GM19099 (cell line): ENCODE results near the gene FIGN.

ENCODE experiments used
- POLR2A ChIP-seq: IDR thresholded peaks from 3 replicates; pipeline ENCODE4 v1.6.1; 2011; ENCODE audit warnings: low read depth; ENCODE audit not compliant: insufficient read length; ENCODE audit errors: extremely low read depth

The FIGN gene

DNA sequence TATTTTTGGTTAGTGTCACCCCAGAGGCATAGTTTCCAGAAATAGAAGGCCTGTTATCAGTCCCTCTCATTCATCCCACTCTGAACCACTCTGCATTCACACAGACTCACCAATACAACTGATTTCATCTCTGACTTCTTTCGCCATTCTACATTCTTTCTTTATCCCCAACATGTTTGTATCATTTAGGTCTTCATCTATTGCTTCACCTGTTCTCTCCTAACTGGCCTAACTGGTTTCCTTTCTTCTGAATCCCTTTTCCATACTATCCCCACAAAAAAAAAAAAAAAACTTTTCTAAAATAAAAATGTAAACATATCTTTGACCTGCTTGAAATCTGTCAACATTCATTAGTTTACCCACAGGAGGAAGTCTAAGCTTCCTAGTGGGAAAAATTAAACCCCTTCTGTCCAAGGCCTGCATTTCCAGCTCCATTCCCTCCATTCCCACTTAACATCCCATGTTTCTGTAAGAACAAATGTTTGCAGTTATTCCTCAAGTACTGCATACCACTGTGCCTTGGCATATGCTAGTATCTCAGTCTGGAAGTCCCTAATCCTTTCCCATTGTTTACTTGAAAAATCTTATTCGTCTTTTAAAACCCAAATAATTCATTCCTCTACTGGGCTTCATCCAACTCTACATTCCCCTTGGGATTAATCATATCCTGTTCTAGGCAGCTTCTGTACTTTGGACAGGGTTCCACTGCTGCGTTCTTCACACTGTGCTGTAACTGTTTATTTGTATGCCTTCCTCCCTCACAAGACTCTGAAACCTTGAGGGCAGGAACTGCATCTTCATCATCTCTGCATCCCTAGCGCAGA is 68.5 kb downstream of the FIGN start:
- TF ChIP-seq POLR2A, result no peak

DNA sequence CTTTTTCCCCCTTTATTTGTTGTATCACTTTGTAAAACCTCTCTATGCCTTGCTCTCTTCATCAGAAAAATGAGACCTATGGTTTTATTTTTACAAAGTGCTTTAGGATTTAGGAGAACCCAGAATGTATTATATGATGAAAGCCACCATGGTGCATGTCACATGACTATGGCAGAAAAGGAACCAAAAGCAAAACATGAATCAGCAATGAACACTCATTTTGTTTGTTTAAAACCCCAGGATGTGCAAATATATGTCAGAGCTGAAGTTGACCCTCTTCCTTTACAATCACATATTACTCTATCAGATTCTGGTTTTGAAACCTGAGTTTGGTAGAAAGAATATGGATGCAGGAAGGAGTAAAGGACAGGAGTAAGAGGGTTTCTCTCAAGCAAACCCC is 70.0 kb downstream of the FIGN start:
- no peak for TF ChIP-seq POLR2A

DNA sequence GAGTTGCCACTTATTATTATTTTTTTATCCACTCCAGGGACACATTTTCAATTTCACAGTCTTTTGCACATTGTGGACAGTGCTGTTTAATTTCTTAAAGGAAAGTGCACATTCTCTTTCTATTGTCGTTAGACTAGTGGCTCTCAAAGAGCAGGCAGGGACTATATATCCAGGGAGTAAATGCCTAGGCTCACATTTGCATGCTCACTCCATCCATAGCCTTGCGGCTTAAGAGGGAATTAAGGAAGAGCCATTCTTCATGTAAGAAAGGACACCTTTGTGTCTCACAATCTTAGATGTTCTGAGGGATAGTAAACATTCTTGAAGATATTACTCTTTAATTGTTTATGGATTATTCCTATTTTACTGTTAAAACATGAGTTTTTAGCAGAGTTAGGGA is 70.8 kb downstream of the FIGN start:
- TF ChIP-seq POLR2A, result no peak

DNA sequence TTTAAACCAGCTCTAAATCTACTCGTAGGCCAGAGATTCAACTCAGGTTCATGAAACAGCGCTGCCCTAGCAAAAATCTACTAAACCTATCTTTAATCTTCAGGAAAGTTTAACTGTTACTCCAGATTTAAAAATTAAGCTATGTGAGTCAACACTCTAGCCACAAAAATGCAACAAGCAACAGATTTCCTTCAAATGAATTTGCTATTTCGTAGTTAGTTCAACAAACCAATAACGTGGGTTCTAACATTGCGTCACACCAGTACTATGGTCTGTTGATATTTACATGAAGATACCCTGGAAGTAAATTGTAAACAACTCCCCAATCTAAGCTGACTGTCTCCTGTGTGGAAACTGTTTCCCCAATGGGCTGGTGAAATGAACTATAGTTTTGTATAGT is 71.2 kb downstream of the FIGN start:
- no peak for TF ChIP-seq POLR2A

DNA sequence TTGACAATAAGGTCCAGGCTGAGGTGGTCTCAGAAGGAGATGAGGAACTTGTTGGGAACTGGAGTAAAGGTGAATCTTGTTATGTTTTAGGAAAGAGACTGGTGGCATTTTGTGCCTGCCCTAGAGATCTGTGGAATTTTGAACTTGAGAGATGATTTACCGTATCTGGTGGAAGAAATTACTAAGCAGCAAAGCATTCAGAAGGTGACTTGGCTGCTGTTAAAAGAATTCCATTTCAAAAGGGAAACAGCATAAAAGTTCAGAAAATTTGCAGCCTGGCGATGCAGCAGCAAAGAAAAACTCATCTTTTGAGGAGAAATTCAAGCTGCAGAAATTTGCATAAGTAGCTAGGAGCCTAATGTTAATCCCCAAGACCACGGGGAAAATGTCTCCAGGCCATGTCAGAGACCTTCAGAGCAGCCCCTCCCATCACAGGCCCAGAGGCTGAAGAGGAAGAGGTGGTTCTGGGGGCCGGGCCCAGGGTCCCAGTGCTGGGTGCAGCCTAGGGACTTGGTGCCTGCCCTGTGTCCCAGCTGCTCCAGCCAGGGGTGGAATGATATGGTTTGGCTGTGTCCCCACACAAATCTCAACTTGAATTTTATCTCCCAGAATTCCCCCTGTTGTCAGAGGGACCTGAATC is 73.5 kb downstream of the FIGN start:
- no peak for TF ChIP-seq POLR2A

DNA sequence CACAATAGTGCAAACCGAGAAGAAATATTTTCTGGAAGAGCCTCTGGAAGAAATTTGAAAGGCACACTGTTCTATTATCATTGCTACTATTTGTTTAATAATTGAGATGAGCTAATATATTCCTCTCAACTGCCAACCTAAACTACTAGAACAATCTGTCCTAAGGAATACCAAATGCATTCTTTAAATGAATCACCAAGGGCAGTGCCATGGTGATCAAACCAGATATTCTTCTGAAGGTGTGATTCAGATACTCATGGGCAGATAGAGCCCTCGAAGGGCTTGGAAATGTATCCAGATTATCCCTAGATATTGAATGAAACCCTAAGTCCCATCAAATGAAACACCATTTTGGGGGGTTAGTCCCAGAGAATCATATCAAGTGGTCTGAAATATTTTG is 76.6 kb downstream of the FIGN start:
- no peak for TF ChIP-seq POLR2A

DNA sequence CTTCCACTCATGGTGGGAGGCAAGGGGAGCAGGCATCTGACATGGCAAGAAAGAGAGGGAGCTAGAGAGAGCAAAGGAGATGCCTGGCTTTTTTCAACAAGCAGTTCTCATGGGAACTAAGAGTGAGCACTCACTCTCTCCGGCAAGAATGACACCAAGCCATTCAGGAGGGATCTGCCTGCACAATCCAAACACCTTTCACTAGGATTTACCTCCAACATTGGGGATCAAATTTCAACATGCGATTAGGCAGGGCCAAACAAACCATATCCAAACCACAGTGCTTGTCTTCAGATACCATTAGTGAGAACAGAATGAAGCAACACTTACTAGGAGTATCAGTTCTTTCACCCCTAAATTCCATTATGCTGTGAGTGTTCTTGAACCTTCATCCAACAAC is 77.3 kb downstream of the FIGN start:
- no peak for TF ChIP-seq POLR2A

DNA sequence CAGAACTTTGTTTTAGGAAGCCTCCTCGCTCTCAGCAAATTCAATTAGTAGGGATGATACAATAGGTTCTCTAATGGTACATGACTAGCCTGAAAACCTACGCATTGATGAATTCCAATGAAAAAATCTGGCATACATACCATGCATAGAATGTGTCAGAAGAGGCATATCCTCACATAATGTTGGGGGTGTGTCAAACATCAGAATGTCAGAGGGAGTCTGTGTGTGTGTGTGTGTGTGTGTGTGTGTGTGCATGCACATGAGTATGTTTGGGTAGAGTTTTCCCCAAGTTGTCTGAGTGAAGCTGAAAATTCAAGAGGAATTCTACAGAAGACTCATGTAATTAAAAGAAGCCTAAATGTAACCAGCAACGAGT is 78.5 kb downstream of the FIGN start:
- TF ChIP-seq POLR2A, result no peak

DNA sequence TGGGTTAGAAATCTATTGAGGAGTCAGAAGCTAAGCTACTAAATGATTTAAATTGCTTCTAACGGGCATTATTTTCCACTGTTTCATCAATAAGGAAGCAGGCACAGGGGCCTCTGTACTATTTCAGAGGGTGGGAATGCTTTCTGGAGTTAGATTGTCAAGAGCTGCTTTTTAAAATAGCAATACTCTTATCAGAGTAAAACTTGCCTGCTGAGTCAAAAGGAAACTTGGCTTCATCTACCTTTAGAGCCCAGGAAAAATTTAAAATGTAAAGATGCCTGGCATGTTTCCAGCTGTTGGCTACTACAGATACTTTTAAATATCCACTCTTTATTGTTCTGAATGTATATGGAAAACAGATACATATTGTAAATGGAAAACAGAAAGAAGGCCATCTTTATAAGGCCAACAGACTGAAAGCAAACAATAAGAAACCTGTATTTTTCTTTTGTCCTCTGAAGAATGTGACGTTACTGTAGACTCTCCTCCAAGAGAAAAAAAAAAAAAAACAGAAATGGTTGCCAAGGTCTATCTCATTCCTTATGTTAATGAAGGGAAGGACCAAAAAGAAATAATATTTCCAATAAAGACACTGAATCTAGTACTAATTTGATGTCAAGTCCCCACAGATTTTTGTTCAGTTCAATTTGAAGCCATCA is 79.1 kb downstream of the FIGN start:
- no peak for TF ChIP-seq POLR2A

DNA sequence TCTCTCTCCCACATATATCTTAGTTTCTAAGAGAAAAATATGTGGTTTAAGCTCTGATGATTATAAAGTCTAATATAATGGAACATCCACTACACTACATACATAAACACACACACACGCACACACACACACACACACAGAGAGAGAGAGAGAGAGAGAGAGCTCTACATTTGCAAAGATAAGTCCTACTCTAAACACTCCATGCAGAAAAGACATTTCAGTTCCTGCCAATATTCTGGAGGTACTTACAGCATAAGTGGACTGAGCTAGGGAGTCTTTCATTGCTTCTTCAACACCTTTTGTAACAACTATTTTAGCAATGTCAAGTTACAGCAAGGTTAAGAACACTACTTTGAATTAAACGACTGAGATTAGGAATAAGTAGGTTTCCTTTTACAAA is 80.1 kb downstream of the FIGN start:
- no peak for TF ChIP-seq POLR2A

DNA sequence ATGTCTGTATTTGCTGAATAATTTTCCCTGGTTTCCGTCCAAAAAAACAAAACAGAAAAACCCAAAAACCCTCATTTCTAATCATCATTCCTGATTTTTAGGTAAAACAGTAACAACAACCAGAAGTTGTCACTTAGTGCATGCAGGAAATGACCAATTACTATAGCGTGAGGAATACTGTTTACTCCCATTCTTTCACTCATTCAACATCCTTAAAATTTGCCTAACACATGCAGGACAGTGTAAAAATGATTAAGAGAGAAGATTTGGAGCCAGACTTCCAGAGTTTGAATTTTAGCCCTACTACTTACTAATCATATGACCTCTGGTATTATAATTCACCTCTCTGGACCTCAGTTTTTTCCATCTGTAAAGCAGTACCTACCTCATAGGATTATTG is 83.1 kb downstream of the FIGN start:
- no peak for TF ChIP-seq POLR2A

DNA sequence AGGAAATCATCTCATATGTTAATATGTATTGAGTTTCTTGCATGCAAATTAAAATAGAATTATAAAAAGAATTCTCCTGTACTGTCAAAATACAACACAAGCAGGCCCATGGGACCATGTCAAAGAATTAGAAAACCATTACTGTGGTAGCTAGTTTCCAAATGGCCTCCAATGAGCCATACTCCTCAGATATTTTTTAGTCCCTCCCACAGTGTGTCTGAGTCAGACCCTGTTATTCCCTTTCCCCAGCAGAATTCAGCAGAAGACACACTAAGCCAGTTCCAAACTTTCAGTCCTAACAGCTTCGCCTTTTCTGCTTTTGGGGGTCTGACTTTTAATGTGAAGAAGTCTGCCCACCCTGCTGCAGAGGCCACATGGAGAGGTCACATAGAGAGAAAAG is 86.7 kb downstream of the FIGN start:
- TF ChIP-seq POLR2A, result no peak

DNA sequence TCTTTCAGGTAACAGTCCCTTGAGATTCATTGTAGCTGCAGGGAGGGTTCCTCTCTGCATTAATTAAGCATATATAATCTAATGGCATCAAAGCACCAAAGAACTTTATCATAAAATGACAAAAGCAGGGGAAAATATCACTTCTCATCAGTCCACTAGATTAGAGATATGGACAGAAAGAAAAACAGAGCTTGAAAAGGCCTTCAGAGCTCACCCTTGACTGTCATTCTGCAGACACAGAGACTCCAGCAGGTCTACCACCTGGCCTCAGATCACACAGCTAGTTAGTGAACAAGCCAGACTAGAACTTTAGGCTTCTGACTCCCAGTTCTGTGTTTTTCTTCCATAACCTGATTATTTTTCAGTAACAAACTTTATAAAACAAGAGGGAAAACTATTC is 88.5 kb downstream of the FIGN start:
- TF ChIP-seq POLR2A, result no peak

DNA sequence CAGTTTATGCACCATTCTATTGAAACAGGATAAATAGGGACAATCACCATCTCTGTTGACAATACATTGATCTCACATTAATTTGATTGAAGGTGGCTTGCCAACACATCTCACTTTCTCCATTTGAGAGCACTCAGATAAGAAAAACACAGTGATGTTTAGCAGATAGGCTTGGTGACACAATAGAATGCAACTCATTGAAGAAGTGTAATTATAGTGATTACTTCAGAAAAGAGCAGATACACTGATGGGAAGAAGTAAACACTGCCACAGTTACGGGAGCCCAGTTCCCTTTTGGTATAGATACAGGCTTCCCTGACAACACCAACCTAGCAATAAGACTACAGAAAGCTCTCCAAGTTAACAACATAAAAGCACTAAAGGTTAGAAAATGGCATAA is 89.1 kb downstream of the FIGN start:
- TF ChIP-seq POLR2A, result no peak

DNA sequence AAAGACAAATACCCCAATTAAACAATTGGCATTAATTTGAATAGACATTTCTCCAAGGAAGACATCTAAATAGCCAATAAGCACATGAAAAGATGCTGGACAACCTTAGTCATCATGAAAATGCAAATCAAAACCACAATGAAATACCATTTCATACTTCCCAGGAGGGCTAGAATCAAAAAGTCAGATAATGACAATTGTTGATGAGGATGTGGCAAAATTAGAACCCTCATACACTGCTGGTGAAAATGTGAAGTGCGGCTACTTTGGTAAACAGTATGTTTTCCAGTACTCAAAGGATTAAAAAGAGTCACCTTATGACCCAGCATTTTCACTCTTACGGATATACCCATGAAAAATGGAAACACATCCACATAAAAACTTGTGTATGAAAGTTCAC is 91.6 kb downstream of the FIGN start:
- TF ChIP-seq POLR2A, result no peak

DNA sequence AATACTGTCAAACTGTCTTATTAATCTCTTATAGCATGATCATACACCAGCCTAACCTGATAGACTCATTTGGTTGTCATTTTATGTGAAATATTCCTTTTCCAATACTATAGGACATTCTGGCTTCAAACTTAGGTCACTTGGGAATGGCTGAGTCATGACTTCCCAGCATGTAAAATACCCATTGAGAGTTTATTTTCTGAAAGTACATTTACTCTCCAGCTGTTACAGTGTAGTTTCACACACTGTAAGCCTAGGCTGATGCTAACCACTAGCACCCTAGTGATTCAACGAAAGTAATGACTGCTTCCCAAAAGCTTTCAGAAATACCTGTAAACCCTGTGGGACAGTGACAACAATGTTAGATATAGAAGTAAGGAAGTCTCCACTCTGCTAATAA is 93.8 kb downstream of the FIGN start:
- TF ChIP-seq POLR2A, result no peak

DNA sequence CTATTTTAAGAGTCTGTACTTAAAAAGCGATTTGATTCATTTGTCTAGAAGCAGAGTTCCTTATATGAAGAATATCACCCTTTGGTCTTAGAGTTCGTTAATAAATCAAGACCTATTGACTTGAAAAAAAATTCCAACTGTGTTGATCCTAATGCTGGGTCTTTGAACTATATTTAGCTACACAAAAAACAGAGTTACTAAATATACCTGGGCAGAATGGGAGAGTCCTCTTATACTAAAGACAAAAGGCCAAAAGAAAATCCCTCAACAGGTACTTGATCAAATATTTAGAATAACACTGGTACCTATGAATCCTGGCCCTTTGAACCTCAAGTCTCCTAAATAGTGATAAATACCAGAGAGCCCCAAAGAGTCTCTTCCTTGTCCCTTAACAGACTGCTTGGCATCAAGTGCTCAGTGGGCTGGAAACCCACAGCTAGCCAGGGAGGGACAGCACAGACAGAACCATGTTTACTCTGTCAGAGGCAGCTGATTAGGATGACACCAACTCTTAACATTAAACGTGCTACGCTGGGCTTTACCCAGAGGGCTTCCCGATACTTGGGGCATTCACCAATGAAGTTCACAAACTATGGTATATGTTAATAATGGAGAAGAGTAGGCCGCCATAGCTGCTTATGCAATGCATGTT is 95.1 kb downstream of the FIGN start:
- no peak for TF ChIP-seq POLR2A

DNA sequence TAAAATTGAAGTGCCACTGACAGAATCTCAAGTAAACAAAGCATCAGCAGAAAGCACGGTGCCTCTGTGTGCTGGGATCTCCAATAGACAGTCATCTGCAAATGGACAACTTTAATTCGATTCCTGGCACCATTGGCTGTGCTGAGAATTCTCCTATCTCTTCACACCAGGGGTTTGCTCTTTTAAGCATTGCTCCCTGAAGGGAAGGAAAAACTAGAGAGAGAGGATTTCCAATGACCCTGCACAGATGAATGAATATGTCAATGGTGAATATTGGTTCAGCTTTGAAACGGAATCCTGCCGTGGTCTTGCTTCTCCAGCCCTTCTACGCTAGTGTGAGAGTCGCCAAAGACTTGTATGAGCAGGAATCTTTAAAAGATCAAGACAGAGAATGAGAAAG is 97.9 kb downstream of the FIGN start:
- no peak for TF ChIP-seq POLR2A
